Stimulated activated CD4-positive, alpha-beta T cell treated with anti-CD3 and anti-CD28 coated beads, Interleukin-12 subunit alpha, Interleukin-12 subunit beta, amount 100 ng/mL, for 48 hours (primary cell): ENCODE measurements around the gene SMLR1.

ENCODE experiments used
- DNase-seq, 3 donors: peaks; one replicate each; pipeline ENCODE4 v3.0.0-alpha.2; 2020; ENCODE audit warnings: low read depth in 2 of 3, low spot score in 1 of 3

SMLR1 gene

DNA sequence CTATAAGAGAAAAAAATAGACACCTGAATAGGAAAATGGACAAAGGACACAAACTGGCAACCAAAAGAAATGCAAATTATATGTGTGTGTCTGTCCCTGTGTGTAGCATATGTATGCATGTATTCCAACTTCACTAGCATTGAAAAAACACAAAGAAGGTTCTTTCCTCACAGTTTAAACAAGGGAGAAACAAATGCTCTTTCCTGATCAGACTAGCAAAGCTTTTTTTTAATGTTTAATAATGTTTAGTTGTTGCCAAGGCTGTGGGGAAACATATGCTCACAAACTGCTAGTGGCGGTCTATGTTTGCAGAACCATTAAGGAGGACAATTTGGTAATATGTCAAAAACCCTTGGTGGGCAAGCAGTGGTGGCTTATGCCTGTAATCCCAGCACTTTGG, 22.4 kb downstream of the SMLR1 start:
- DNase-seq: no peak

DNA sequence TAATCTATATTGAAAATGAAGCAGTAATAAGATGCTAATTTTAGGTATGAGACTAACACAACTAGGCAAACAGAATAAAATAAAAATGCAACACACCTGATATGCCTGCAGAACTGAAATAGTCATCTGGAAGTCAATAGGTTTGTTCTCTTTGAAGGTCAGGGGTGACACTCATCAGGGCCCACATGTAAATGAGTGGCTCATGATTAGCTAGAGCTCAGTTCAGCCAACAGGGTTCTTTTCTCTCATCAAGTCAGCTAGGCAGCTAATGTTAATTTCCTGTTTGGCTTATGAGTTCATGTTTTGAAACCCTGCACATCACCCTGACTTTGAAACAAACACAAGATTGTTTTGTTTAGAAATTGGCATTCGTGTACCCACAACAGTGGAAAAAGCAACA, 23.8 kb downstream of the SMLR1 start:
- DNase-seq: no peak

DNA sequence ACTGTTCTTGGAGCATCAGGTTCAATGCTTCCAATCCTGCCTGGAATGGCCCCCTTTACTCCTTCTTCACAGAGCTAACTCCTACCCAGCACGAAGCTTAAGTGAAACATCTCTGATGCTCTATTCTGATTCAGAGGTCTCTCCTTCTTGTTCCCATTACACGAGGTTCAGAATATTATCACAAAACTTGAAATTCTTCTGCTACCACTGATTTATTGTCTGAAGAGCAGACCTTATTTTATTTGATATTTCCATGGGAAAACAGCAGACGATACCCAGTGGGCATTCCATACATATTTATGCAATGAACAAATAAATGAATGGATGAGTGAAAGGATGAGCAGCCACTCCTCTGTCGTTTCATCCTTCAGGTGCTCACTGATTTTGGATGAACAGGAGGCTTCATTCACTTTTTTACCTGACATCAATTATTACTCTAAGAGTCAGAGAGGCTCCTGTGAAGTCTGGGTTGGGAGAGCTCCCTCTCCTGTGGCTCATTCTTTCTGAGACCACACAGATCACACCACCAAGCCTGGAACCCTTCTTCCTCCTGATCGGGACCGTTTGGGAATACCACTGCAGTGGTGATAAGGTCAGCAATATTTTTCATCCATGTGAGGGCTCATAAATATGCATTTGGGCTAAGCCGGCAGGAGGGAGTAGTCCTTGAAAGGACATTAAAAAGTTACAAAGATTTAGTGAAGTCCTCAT, 25.8 kb downstream of the SMLR1 start:
- DNase-seq: no peak

DNA sequence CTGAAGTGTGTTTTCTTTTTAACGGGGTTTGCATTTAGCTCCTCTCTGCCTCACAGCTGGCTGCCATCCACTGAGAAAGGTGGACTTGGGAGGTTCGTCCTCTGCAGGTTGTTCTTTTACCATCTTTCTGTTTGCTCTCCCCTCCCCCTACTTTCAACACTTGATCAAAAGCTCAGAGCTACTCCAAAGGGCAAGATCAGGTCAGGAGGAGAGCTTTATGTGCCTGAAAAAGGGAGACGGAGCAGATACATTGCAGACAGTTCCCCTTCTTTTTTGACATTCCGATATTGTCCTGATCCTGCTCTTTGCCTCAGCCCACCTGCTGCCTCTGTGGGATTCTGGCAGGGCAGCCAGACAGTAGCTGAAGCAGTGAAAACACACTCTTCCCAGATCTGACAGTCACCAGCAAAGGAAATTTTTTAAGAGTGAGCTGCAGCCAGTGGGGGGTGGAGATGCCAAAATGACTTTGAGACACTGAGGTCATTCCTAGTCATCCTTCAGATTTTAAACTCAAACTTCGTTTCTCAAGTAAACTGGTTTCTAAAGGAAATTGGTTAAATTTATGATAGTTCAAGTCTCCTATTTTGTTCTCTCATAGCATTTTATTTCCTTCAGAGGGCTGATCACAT, 26.5 kb downstream of the SMLR1 start:
- DNase-seq: no peak

DNA sequence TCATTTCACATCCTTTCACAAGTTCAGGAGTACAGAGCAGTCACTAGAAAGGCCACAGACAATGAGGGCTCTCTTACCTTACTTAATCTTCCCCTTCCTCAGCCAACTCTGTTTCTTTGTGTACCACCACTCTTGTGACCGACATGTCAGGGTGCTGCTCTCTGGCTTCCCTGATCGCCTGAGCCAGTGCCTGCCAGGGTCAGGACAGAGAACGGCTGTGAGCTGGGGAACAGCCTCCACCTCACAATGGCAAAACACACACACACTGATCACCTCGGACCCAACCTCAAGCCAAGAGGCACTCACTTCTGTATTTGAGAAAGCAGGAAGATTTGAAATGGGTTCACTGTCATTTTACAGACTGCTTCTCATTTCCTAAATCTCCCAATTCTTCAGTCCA, 30.8 kb downstream of the SMLR1 start:
- no peak for DNase-seq

DNA sequence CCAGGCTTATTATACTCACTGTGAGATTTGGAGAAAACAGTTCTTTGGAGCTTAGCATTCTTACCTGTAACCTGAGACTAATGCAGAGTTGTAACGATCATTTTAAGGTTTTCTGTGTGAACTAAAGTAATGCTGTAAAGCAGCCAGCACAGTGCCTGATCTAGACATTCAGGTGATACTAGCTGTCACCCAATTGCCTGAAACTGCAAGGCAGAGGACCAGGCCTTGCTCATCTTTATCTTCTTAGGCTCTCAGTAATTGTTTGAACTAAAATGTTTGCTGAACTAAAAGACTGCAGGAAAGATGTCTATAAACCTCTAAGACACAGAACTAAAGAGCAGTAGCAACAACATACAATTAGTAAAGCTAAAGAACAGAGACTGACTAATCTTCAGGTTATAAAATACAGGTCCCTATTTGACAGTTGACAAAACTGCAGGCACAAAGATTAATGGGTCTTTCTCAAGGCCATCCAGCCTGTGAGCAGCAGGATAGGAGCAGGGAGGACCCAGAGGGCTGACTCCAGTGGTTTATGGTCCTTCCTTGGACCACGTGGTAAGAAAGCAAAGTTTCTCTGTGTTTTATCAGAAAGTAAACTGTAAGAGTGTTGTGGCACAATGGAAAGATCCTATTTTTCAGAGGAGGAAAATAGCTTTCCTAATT, 31.4 kb downstream of the SMLR1 start:
- DNase-seq: no peak

DNA sequence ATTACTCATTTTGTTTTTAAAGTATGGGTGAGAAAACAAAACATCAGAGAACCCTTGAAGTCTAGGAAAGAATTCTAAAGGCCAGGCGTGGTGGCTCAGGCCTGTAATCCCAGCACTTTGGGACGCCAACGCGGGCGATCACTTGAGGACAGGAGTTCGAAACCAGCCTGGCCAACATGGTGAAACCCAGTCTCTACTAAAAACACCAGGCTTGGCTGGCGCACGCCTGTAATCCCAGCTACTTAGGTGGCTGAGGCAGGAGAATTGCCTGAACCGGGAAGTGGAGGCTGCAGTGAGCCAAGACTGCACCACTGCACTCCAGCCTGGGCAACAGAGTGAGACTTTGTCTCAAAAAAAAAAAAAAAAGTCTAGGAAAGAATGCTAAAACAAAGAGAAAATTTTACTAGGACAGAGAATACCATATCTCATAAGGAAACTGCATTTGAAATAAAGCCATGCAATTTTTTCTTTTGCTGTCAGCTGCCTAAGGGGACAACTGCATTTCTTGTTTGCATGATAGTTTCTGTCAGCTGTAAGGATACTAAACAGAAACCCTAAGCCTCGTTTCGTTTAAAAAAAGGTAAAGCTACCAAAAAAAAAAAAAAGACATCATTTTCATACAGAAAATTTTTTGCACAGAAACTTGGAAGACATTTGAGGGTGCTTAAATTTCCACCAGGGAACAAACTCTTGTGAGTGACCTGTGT, 32.1 kb downstream of the SMLR1 start:
- DNase-seq: no peak

DNA sequence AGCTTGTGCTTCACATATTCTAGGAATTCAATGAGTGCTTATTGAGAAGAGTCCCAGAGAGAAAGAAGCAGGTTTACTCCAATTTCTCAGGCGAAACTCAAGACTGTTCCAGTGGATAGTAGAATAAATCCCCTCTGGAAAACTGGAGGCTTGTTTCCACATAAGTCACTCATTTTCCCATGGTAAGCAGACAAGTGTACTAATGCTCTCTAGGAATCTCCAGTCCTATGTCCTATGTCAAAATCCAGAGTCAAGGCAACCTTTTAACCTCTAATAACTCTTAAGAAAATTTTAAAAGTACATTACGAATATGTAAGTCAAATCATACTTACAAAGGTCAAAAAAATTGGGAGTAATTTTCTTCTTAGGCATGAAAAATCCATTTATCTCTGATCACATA, 35.2 kb downstream of the SMLR1 start:
- no peak for DNase-seq

DNA sequence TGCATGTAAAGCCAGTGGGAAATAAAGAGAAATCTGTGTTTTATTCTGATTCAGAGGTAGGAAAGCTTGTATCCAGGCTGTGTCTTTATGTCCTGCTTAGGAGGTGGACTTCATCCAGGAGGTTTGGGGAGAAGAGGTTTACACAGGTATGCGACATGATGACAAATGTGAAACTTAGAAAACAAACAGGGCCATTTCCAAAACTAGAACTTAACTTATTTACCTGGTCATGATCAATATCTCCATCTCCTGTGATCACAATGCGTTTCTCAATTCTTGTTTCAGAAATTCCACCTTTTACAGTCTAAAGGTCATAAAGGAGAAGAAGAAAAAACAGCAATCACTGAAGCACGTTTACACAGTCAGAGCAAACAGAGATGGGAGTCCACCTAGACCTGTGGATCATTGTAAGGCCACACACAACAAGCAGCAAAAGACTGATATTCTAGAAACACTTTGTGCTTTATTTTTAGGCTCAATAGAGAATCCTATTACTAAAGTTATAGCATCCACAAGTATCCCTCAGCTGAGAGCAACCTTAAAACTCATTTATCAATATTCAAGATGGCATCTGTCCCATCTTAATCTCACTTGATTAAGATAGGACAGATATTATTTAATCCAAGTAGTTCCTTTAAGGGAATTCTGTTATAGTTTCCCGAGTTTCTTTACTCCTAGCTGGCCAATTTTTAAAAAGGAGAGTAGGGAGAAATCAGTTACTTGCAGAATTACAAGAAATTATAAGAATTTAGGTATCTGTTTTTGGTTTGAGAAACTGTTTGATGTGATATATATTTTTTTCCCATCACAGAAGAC, 36.4 kb downstream of the SMLR1 start:
- no peak for DNase-seq

DNA sequence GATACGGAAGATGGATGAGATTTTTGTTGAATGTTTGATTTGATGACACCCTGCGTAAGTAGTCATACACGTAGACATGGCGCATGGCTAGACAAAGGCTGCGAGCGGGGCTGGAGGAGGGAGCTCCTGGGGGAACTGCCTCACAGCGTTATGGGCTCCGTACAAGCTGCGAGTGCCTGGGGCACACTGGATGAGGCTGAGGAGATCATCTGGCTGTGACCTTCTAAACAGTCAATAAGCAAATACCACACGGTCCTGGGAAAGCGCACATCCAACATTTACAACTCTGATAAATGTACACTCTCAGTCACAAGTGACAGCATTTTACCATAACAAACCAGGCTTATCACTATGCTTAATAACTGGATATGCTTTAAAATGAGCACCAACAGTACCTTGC, 37.1 kb downstream of the SMLR1 start:
- DNase-seq: no peak

DNA sequence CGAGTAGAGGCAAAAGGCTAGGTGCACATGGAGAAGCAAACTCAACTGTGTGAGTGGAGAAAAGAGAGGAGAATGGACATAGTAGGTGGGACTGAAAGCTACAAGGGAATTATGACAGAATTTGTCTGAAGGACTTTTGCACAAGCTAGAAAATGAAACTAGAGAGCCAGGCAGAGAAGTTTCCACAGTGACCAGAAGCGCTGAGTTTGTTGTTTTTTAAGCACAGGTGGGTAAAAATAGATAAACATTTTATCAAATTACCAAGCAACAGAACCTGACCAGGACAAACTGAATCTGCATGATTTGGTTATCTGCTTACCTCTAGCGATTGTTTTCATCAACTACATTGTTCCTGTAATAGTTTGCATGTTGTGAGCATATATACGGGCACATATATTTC, 38.6 kb downstream of the SMLR1 start:
- DNase-seq: no peak

DNA sequence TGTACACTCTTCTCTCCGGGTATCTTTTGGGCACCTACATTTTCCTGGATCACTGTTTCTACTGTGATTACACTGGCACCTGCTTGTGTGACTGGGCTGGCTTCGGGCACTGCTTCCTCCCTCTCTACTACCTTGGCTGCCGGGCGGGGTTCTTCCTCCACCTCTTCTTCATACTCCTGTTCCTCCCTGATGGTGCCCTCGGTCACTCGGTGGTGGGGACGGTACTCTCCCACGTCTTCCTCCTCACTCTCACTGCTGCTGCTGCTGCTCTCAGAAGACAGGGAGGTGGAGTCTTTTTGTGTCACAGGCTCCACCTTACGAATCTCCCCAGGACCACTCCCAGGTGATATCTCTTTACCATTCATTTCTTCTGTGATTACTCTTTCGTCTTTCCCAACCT, 42.5 kb downstream of the SMLR1 start:
- no peak for DNase-seq

DNA sequence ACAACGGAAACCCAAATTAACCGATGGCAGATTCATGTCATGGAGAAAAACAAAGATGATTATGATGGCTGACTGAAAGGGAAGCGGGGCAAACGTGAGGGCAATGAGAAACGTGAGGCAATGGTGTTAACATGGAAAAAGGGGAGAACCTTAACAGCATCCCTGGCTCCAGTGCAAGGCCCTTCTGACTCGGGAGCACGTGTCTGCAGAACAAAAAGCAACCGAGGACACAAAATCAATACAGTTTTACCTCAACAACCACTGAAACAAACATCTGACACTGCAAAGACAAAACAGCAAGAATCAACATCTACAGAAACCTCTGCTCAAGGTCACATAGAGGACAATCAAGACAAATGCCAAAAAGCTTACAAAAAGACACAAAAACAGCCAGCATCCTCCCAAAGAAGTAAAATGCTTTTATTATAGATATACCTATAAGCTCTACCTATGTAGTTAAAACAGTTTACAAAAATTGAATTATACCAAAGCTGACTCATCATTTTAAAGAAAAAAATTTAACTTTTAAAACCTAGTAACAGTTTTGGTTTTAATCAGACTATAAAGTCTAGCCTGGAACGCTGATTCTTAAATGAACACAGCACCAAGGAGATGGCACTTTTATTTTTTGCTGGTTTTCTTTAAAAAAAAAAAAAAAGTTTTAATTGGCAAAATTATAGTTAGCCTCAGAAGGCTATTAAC, 43.1 kb downstream of the SMLR1 start:
- no peak for DNase-seq

DNA sequence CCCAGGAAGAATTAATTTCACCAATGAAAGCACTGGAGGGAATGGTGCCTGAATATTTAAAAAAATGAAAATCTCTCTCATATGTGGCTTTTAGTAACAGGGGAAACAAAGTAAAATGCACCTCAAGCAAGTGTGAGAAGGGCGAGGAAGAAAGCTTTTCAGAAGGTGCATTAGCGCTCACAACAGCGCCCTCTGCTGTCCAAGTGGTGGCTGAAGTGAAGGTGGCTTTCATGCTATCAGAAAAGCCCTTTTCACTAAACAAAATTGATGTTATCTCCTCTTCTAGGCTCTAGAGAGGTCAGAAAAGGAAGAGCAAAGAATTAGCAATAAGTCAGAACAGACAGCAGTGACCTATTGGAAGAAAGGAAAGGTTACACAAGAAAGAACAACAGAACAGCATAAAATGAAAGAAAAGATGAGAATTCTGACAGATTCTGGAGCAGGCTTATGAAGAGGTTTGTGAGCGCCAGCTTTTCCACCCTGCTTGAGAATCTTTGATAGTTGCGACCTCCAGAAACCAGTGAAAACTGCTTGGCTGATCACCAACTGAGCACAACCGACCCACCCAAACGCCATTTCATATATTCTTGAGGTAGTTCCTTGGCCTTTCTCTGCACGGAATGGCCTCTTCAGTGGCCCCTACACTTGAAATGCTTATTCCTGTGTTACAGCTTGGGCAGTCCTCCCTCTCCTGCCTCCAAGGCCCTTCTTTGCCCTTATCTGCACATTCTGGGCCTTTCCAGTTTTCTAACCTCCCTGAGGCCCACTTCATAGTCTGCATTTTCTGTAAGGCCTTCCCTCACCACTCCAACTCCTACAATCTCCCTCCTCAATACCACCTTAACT, 45.3 kb downstream of the SMLR1 start:
- peak; percentile 41 to 64 (median 47) for DNase-seq

DNA sequence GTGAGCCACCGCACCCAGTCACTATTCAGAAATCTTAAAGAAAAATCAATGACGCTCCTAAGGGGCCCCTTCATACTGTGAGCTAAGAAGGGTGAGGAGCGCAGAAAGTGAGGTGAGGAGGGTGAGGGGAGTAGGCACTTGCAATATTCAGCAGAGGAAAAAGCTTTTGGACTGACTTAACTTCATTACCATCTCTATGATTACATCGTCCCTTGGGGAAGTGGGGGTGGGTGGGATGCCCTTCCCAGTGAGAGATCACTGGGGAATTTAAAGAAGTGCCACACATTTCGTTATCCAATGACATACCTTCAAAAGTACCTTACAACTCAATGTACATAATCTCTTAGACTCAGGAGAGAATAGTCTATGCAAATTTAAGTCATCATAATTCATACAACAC, 46.5 kb downstream of the SMLR1 start:
- DNase-seq: no peak

DNA sequence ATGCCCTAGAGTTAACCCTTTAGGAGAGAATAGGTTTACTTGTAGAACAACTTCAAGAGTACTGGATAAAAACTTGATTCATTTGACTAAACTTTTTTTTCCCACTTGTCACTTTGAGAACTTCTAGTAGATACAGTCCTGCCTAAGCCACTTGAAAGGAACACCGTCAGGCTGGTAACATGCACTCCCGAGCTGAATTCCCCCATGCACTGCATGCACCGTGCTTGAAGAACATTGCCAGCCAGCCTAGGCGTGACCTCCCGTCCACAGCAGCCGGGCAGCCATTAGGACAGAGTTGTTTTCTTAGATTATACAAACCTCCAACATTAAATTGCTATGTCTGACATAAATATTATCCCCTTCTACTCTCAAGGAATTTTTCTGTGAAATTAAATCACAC, 52.6 kb downstream of the SMLR1 start:
- DNase-seq: no peak

DNA sequence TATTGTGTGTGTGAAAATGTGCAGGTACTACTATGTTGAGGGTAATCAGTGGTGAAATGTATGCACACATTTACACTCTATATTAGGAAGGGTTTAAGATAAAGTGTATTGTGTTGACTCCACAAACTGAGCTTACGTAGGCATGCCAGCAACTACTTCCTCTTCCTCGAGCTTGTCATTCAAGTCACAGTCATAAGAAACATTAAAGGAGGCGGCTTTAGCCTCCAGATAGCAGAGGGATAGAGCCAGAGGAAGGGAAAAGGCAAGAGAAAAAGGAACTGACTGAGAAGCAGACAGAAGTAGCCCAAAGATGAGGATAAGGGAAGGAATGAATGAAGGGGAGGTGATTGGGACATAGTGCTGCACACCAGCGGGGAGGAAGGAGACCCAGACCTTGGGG, 55.2 kb downstream of the SMLR1 start:
- DNase-seq: no peak

DNA sequence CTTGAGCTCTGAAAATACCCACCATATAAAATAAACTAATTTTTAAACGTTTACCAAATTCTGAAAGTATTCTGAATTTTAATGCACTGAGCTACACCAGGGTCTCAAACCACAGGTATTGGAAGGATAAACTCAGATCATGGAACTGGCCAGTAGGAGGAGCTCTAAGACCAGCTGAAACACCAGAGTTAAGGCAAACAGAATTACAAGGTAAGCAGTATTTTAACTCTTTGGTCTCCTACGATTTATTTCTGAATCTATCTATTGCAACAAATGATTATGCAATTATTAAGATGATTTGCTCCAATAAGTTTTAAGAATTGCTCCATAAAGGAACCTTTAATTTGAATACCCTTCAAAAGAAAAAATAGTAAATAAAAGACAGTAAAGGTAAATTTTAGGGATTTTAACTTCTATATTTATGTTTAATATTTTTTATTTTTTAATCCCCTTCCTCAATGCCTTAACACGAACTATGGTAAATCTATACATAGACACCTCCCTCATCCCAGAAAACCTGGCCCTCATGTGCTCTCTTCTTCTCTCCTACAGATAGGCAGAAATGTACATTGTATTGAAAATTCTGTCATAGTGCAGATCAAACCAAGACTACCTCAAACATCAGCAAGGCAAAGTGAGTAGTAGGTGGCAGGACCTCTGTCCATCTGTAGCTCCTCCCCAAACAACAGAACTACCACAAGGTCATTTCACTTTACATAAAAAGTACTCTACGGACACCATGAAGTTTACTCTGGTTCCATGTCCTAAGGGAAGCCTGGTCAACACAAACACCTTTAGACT, 58.4 kb downstream of the SMLR1 start:
- peak; percentile 45 to 80 (median 56) for DNase-seq
